ENCODE data around the gene ATAT1. TPM values are rescaled to one million over a fixed set of nuclear protein-coding genes. Genes with fewer than 3 reads are reported as not detected.
A peak's percentile ranks its signal among the peaks of the same experiment; 100 is the strongest.

ATAT1 gene
- total and polyA plus RNA-seq, 2 of the 13 experiments (the other 11 are each of a cell fraction or from before 2014, with no cell fraction given) = 9.2 to 23.6 TPM

- TF ChIP-seq SCMH1 (CRISPR knock-in tag; IDR thresholded peaks at IDR 0.05; ENCODE audit: borderline replicate concordance) = no peak
- TF ChIP-seq, protein P1, sequence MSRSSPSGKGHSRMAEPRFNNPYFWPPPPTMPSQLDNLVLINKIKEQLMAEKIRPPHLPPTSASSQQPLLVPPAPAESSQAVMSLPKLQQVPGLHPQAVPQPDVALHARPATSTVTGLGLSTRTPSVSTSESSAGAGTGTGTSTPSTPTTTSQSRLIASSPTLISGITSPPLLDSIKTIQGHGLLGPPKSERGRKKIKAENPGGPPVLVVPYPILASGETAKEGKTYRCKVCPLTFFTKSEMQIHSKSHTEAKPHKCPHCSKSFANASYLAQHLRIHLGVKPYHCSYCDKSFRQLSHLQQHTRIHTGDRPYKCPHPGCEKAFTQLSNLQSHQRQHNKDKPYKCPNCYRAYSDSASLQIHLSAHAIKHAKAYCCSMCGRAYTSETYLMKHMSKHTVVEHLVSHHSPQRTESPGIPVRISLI (CRISPR knock-in tag; IDR thresholded peaks at IDR 0.05; ENCODE audit: borderline replicate concordance) = peak; percentile 76
- TF ChIP-seq GTF3A (CRISPR knock-in tag; conservative IDR thresholded peaks at IDR 0.05) = no peak
- peak; percentile 93 for TF ChIP-seq MYC (CRISPR knock-in tag; IDR thresholded peaks at IDR 0.05; ENCODE audit: borderline replicate concordance)
- TF ChIP-seq, protein P2, sequence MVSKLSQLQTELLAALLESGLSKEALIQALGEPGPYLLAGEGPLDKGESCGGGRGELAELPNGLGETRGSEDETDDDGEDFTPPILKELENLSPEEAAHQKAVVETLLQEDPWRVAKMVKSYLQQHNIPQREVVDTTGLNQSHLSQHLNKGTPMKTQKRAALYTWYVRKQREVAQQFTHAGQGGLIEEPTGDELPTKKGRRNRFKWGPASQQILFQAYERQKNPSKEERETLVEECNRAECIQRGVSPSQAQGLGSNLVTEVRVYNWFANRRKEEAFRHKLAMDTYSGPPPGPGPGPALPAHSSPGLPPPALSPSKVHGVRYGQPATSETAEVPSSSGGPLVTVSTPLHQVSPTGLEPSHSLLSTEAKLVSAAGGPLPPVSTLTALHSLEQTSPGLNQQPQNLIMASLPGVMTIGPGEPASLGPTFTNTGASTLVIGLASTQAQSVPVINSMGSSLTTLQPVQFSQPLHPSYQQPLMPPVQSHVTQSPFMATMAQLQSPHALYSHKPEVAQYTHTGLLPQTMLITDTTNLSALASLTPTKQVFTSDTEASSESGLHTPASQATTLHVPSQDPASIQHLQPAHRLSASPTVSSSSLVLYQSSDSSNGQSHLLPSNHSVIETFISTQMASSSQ (IDR thresholded peaks at IDR 0.05; ENCODE audit: low read depth) = 0 out of 2 replicates have a peak, but pooled peaks have one; percentile 43
- TF ChIP-seq, protein P2 (CRISPR knock-in tag; IDR thresholded peaks at IDR 0.05; ENCODE audit: borderline replicate concordance) = peak; percentile 61; the same call in 1 of the 2 replicates
- TF ChIP-seq ZBTB7B (CRISPR knock-in tag; IDR thresholded peaks at IDR 0.05) = peak; percentile 91
- TF ChIP-seq NCOA2 (CRISPR knock-in tag; IDR thresholded peaks at IDR 0.05) = peak; percentile 90
- TF ChIP-seq MLXIP (CRISPR knock-in tag; IDR thresholded peaks at IDR 0.05; ENCODE audit: borderline replicate concordance) = no peak
- TF ChIP-seq, protein P3, sequence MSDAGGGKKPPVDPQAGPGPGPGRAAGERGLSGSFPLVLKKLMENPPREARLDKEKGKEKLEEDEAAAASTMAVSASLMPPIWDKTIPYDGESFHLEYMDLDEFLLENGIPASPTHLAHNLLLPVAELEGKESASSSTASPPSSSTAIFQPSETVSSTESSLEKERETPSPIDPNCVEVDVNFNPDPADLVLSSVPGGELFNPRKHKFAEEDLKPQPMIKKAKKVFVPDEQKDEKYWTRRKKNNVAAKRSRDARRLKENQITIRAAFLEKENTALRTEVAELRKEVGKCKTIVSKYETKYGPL (CRISPR knock-in tag; IDR thresholded peaks at IDR 0.05) = no peak
- TF ChIP-seq ZNF879 (CRISPR knock-in tag; IDR thresholded peaks at IDR 0.05) = no peak
- TF ChIP-seq CEBPB (IDR thresholded peaks at IDR 0.05; ENCODE audit: borderline replicate concordance, low read depth, low read length) = no peak
- peak; percentile 95; the same call in 1 of the 2 replicates for TF ChIP-seq IRF2 (CRISPR knock-in tag; IDR thresholded peaks at IDR 0.05)
- peak; percentile 91 for TF ChIP-seq KAT8 (CRISPR knock-in tag; IDR thresholded peaks at IDR 0.05)
- peak; percentile 35; the same call in 1 of the 2 replicates for TF ChIP-seq ZNF546 (CRISPR knock-in tag; conservative IDR thresholded peaks at IDR 0.05)
- no peak for TF ChIP-seq ZSCAN12 (CRISPR knock-in tag; IDR thresholded peaks at IDR 0.05)
- TF ChIP-seq ZNF382 (CRISPR knock-in tag; IDR thresholded peaks at IDR 0.05; ENCODE audit: borderline replicate concordance) = no peak
- TF ChIP-seq, protein P4, sequence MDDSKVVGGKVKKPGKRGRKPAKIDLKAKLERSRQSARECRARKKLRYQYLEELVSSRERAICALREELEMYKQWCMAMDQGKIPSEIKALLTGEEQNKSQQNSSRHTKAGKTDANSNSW (CRISPR knock-in tag; IDR thresholded peaks at IDR 0.05; ENCODE audit: borderline replicate concordance) = no peak
- TF ChIP-seq EED (CRISPR knock-in tag; IDR thresholded peaks at IDR 0.05) = 0 out of 2 replicates have a peak, but pooled peaks have one; percentile 43
Observed at GRCh38 chr6:30654798-30655742, 28.4 kb downstream of the ATAT1 start (continued).
